GM12878 (cell line): ENCODE measurements around the gene TECPR1. TPM values are rescaled to one million over a fixed set of nuclear protein-coding genes. Genes with fewer than 3 reads are reported as not detected.

Experiments
- ATAC-seq: fragments of 200-7000 bp; cut with Tn5 transposase; 3 replicates; pipeline ENCODE4 v1.9.1; 2020; ENCODE audit warnings: mild to moderate bottlenecking, moderate library complexity
- BruUV-seq: library from RNA; stranded (reverse); fragments of 400-500 nt; replicated peaks from 2 replicates; lab custom pipeline; 2021; lab: Mats Ljungman, UMichigan
- CTCF ChIA-PET: fragments of 300-600 bp; sonication (Branson Sonifier 250); formaldehyde crosslinking; extraction: SDS; loops from one replicate; lab custom pipeline; 2021; ENCODE audit warnings: inconsistent platforms; lab: Yijun Ruan, JAX
- POLR2A ChIA-PET: fragments of 350-600 bp; formaldehyde crosslinking; extraction: SDS; loops from one replicate; lab custom pipeline; 2021; ENCODE audit warnings: inconsistent platforms; lab: Charles Lee
- RAD21 ChIA-PET: fragments of 300-600 bp; sonication (Branson Sonifier 250); formaldehyde crosslinking; loops from one replicate; lab custom pipeline; 2023; ENCODE audit warnings: antibody characterized with exemption; ENCODE audit not compliant: unreplicated experiment; lab: Charles Lee
- SMC1A ChIA-PET: fragments of 300-600 bp; sonication (Branson Sonifier 250); formaldehyde crosslinking; loops from one replicate; lab custom pipeline; 2023; ENCODE audit not compliant: unreplicated experiment, uncharacterized antibody; lab: Charles Lee
- DNase-seq: peaks from one replicate; pipeline ENCODE4 v3.0.0-alpha.2; 2011; ENCODE audit warnings: low read depth, low spot score
- FAIRE-seq: peaks from 3 replicates; lab custom pipeline; 2011; peaks lifted over from hg19 to GRCh38; lab: Jason Lieb, UNC
- H2AFZ ChIP-seq: 2 replicates; pipeline ENCODE4 v1.6.0; 2011; ENCODE audit warnings: low read depth, low read length, control low read depth; ENCODE audit not compliant: control insufficient read depth
- H3K27ac ChIP-seq: 2 replicates; pipeline ENCODE4 v1.5.1; 2011; ENCODE audit warnings: control low read depth; ENCODE audit not compliant: control insufficient read depth, insufficient read depth
- H3K27me3 ChIP-seq, 2 experiments: replicated peaks in 1 of 2; 2 replicates each; pipeline versions ENCODE4 v1.6.0 to v1.6.1; 2011; ENCODE audit warnings: low read length in 1 of 2; ENCODE audit not compliant: control insufficient read depth in 2 of 2, insufficient read depth in 2 of 2
- H3K36me3 ChIP-seq, 2 experiments: 2 replicates each; pipeline ENCODE4 v1.5.1; 2011; ENCODE audit warnings: low read length in 1 of 2; ENCODE audit not compliant: control insufficient read depth in 2 of 2, insufficient read depth in 2 of 2
- H3K4me1 ChIP-seq: 2 replicates; pipeline ENCODE4 v1.6.1; 2011; ENCODE audit warnings: mild to moderate bottlenecking, low read length, moderate library complexity, mixed read lengths; ENCODE audit not compliant: control insufficient read depth, insufficient read depth
- H3K4me2 ChIP-seq: 2 replicates; pipeline ENCODE4 v1.6.0; 2011; ENCODE audit warnings: control low read depth; ENCODE audit not compliant: control insufficient read depth, insufficient read depth
- H3K4me3 ChIP-seq: fragments of 200-600 bp; sonication (generic); 2 replicates; pipeline ENCODE4 v1.5.1; 2016
- H3K79me2 ChIP-seq: 2 replicates; pipeline ENCODE4 v1.6.0; 2011; ENCODE audit warnings: low read length; ENCODE audit not compliant: control insufficient read depth, insufficient read depth
- H3K9ac ChIP-seq: 2 replicates; pipeline ENCODE4 v1.8.0; 2011; ENCODE audit warnings: low read length, control low read depth, mixed read lengths; ENCODE audit not compliant: control insufficient read depth, insufficient read depth
- H3K9me3 ChIP-seq: replicated peaks from 3 replicates; pipeline ENCODE4 v1.5.1; 2011; ENCODE audit warnings: mild to moderate bottlenecking, low read length; ENCODE audit not compliant: control insufficient read depth, insufficient read depth
- H4K20me1 ChIP-seq: 2 replicates; pipeline ENCODE4 v1.6.0; 2011; ENCODE audit not compliant: control insufficient read depth, insufficient read depth
- BCL3 ChIP-seq: IDR thresholded peaks from 2 replicates; pipeline ENCODE4 v1.6.1; 2011; ENCODE audit warnings: borderline replicate concordance, low read depth, mild to moderate bottlenecking, moderate library complexity, low read length; ENCODE audit not compliant: insufficient read depth, poor library complexity, severe bottlenecking
- E2F4 ChIP-seq: IDR thresholded peaks from 2 replicates; pipeline ENCODE4 v1.6.1; 2012; ENCODE audit warnings: low read depth, low read length, improper control_type of control experiment
- EGR1 ChIP-seq, 2 experiments: IDR thresholded peaks; 1 replicate in 1 of 2; 2 replicates in 1 of 2; pipeline ENCODE4 v1.6.1; 2011 to 2012; ENCODE audit warnings: low read depth in 2 of 2, low read length in 2 of 2, borderline replicate concordance in 1 of 2, mild to moderate bottlenecking in 1 of 2, moderate library complexity in 1 of 2
- ELK1 ChIP-seq: IDR thresholded peaks from 2 replicates; pipeline ENCODE4 v1.6.1; 2012; ENCODE audit warnings: low read depth, low read length, improper control_type of control experiment
- HDGF ChIP-seq: fragments of 450-650 bp; IDR thresholded peaks from 2 replicates; pipeline ENCODE4 v1.6.1; 2016; ENCODE audit warnings: antibody characterized with exemption
- MEF2A ChIP-seq: IDR thresholded peaks from 2 replicates; pipeline ENCODE4 v1.6.1; 2011; ENCODE audit warnings: low read depth, mild to moderate bottlenecking, low read length, moderate library complexity; ENCODE audit not compliant: insufficient read depth
- MEF2B ChIP-seq: fragments of 450-650 bp; IDR thresholded peaks from 2 replicates; pipeline ENCODE4 v1.6.1; 2018; ENCODE audit warnings: mild to moderate bottlenecking, moderate library complexity; ENCODE audit not compliant: partially characterized antibody, poor library complexity, severe bottlenecking
- PKNOX1 ChIP-seq: fragments of 450-650 bp; IDR thresholded peaks from 2 replicates; pipeline ENCODE4 v1.6.1; 2016; ENCODE audit warnings: mild to moderate bottlenecking
- POLR2A ChIP-seq: IDR thresholded peaks from 2 replicates; pipeline ENCODE4 v1.6.1; 2011; ENCODE audit warnings: low read depth, mild to moderate bottlenecking, low read length
- RCOR1 ChIP-seq: conservative IDR thresholded peaks from 2 replicates; pipeline ENCODE4 v1.6.1; 2012; ENCODE audit warnings: low read depth, low read length, improper control_type of control experiment
- SP1 ChIP-seq: IDR thresholded peaks from one replicate; pipeline ENCODE4 v1.6.1; 2011; ENCODE audit warnings: low read depth, low read length
- WGBS: methylation state at CpG from one replicate; pipeline ENCODE4 v1.1.6; 2016; ENCODE audit warnings: low lambda C conversion rate; ENCODE audit not compliant: insufficient replicate concordance, insufficient coverage; ENCODE audit errors: missing lambda C conversion rate; 5-methylcytosine and 5-hydroxymethylcytosine counted together
- in situ Hi-C: fragments of 300-500 bp; cut with MboI; formaldehyde crosslinking; loops from 9 replicates; pipeline ENCODE4 v1.14.3; 2018; ENCODE audit warnings: mixed read lengths
- intact Hi-C: fragments of 100-400 bp; cut with micrococcal nuclease; formaldehyde crosslinking; loops from one replicate; pipeline ENCODE4 v1.14.2; 2022; ENCODE audit not compliant: unreplicated experiment
- polyA plus RNA-seq, 11 experiments: library from polyadenylated mRNA; depleted of rRNA in 4 of 11; unstranded in 6 of 11; stranded (reverse) in 5 of 11; fragments of >200 nt; fragmentation: Nextera tagmentation in 4 of 11; fragmentation: Illumina TruSeq in 1 of 11; extraction: Ambion mirVana in 4 of 11; extraction: Trizol in 1 of 11; gene quantifications; 1 replicate in 1 of 11; 2 replicates in 10 of 11; pipeline versions ENCODE4 v1.2.1 to v1.2.3, GENCODE V29; 2011 to 2016; ENCODE audit warnings: inconsistent platforms in 2 of 11, missing spikeins in 2 of 11, low read depth in 1 of 11
- total RNA-seq, 4 experiments: library from RNA; depleted of rRNA in 3 of 4; stranded (reverse); fragments of >200 nt in 3 of 4; fragmentation: Illumina TruSeq in 1 of 4; extraction: Trizol in 1 of 4; gene quantifications; 2 replicates each; pipeline versions ENCODE4 v1.2.1 to v1.2.3, GENCODE V29; 2013 to 2021

The TECPR1 gene
- total and polyA plus RNA-seq, 10 of the 15 experiments (the other 5 are each of a cell fraction or from before 2014, with no cell fraction given), result 0.26 to 16.8 (median 4.2) TPM

GRCh38 chr7:98295467-98296192 is 43.6 kb upstream of the TECPR1 start:
- BruUV-seq, result no TSS peak
- TF ChIP-seq MEF2B (no peak), E2F4 (no peak), POLR2A (no peak), BCL3 (no peak), SP1 (no peak), PKNOX1 (no peak), HDGF (no peak), RCOR1 (no peak), ELK1 (no peak), EGR1 (IDR thresholded peaks at IDR 0.05; ENCODE audit: borderline replicate concordance in 1 of 2, low read depth in 2 of 2, low read length in 2 of 2) (no peak), MEF2A (no peak)
- ChIA-PET CTCF (interaction anchor here (2.6 kb wide), 1 partner anchor 106 kb away, joined by 28 read pairs; the partner anchor contains the start of gene BAIAP2L1), RAD21 (no interaction called here), SMC1A (interaction anchor here (2.1 kb wide), 1 partner anchor 106 kb away, joined by 17 read pairs; the partner anchor contains the start of gene BAIAP2L1), POLR2A (no interaction called here)
- Histone ChIP-seq H3K9ac (no peak overlapping the region), H3K4me1 (no peaks in the 10 kb centered on the region), H3K36me3 (peaks cover 5 to 15% of the 10 kb centered on the region in 2 experiments), H3K27me3 (no peaks in the 10 kb centered on the region), H3K9me3 (no peaks in the 10 kb centered on the region), H3K79me2 (no peaks in the 10 kb centered on the region; the same call in 1 of the 2 replicates), H3K4me3 (no peak overlapping the region), H4K20me1 (no peaks in the 10 kb centered on the region), H3K27ac (no peak overlapping the region), H3K4me2 (no peak overlapping the region), H2AFZ (no peak overlapping the region)
- intact Hi-C loops (loop anchor here (1.0 to 5.0 kb wide), 2 partner anchors 106 to 547 kb away; partner anchors contain the start of gene BAIAP2L1), in situ Hi-C loops (loop anchor here (5.0 kb wide), 2 partner anchors 112 to 547 kb away; no protein-coding TSS in a partner anchor)
- DNase-seq (no peak), FAIRE-seq (no peak), ATAC-seq (no peak)
- WGBS, result 83% methylated on average over 17 of the region's 19 CpGs
